GM18517 (cell line): ENCODE results near the gene SLC29A1.
"Not testable (repeated sequence)": the region's sequence is repeated elsewhere in the genome, so short reads cannot be mapped to it uniquely, and the experiment has no call there.

ENCODE experiments used
- ATAC-seq: cut with Tn5 transposase; IDR thresholded peaks from one replicate; pipeline ENCODE4 v1.9.1; 2021; ENCODE audit warnings: mild to moderate bottlenecking, moderate library complexity; ENCODE audit not compliant: unreplicated experiment

Gene SLC29A1

DNA sequence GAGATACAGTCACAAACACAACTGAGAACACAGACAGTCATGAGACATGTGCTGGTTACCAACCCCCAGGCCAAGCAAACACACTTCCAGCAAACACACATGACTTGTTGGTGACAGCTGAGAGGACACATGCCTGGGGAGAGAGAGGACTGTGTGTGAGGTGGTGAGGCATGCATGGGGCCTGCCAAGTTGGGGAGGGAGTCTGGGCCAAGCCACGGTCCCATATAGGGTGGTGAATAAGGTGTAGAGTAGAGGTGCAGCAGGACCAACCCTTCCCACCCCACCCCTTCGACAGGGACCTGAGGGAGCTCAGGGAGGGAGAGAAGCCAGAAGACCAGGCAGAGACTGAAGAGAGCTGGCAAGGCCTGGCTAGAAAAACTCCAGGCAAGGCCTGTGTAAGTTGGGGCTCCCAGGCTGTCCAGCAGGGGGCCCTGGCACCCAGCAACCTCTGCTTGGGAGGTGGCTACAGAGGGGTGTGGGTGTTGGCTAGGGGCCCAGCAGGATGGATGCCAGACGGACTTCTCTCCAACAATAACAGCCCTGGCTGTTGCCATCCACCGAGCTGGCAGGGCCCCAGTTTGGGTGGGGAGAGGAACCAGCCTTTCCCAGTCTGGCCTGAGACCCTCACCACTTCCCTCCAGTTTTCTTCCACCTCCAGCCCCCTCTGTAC is 2.0 kb upstream of the SLC29A1 start:
- peak; percentile 58 for ATAC-seq

DNA sequence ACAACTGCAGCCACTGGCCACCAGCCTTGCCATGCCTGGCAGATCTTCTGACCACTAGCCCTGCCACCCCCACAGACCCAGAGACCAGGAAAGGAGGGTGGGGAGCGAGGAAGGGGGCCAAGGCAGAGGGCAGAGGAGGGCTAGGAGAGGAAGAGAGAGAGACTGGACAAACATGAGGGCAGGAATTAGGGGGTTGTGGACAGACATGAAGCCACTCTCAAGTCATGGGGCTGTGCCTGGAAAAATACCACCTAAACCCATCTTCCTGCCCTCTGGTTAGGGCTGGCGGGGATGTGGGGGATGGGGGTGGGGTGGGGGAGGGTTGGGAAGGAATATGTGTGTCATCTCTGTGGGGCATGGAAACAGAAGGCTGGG is 1.4 kb upstream of the SLC29A1 start:
- no peak for ATAC-seq

- no peak for ATAC-seq
Observed at GRCh38 chr6:44222486-44223318, 693 bp upstream of the SLC29A1 start.

DNA sequence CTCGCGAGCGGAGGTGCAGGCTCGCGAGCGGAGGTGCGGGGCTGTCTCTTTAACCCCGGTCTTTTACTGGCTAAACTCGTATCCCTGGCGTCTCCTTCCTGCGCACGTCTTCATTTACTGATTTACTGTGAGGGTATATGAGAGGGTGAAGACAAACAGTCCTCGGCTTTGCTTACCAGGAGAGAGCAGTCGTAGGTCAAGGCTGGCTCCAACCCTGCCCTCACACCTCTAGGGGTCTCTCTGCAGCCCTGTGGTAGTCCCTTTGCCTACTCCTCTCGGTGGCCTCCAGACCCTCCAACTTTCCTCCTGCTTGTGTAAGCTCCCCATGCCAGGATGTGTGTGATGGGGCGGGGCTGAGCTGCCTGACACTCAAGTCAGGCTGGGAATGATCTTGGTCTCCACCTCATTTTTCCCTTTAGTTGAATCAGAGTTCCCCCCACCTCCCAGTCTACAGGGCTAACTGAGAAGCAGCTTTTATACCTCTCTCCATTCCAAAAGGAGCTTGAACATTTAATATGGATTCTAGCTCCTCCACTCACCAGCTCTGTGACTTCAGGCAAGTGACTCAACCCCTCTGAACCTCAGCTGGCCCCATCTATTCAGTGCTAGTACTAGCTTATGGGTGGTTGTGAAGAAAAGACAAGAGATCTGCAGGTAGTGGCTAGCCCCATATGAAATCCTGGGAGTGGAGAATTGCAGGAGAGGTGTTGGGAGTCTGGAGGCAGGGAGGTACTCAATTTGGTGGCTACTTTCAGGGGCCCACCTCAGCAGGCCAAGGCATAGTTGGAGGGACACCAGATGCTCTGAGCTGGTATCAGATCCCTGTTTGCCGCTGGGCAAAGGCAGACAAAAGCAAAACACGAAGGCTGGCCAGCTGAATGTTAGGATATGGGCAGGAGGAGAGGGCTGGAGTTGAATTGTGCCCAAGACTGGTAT is 902 bp downstream of the SLC29A1 start:
- peak; percentile 6 for ATAC-seq

DNA sequence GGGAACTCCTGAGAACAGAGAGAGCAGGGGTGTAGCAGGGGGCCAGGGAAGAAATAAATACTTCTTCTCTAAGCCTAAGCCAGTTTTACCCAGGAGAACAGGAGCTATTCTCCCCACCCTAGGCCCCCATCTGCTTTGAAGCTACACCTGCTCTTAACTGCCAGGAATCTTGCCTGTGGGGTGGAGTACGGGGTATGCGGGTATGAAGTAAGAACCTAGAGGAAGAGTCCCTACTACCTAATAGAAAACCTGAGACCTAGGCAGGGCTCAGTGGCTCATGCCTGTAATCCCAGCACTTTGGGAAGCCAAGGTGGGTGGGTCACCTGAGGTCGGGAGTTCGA is 1.5 kb downstream of the SLC29A1 start:
- ATAC-seq = no peak

GRCh38 chr6:44225579-44226325 is 2.4 kb downstream of the SLC29A1 start:
- no peak for ATAC-seq

GRCh38 chr6:44226368-44227147 is 3.2 kb downstream of the SLC29A1 start:
- ATAC-seq = no peak

GRCh38 chr6:44227148-44227793 is 3.9 kb downstream of the SLC29A1 start:
- ATAC-seq = no peak

DNA sequence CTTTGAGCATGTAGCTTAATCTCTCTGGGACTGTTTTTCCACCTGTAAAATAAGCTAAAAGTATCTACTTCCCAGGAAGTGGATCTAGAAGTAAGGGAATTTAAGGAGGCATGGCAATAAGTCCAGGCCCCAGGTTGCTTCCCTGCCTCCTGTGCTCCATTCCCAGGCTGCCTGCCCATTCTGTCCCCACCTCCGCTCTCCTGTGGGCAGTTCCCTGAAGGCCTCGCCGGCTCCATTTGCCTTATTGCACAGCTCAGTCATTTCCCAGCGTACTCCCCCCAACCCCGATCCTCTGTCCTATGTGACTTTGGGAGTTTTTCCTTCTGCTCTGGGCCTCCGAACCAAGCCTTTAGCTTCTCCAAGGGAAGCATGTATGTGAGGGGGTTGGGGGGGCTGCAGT is 4.6 kb downstream of the SLC29A1 start:
- no peak for ATAC-seq

DNA sequence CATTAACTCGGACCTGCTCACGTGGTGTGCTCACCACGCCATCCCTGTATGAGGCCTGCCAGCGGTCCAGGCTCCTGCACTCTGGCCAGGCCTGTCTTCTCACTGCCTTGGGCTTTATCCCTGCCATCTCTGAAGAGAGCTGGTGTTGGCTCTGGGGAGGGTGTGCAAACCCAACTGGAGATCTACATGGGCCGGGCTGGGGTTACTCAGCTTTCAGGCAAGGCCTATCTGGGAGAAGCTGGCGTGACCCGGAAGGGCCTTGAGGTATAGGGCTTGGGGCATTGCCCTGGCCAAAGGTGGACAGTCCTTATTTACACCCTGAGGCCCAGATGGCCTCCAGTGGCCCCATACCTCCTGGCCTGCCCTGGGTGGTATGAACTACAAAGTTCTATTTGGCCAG is 5.0 kb downstream of the SLC29A1 start:
- no peak for ATAC-seq

DNA sequence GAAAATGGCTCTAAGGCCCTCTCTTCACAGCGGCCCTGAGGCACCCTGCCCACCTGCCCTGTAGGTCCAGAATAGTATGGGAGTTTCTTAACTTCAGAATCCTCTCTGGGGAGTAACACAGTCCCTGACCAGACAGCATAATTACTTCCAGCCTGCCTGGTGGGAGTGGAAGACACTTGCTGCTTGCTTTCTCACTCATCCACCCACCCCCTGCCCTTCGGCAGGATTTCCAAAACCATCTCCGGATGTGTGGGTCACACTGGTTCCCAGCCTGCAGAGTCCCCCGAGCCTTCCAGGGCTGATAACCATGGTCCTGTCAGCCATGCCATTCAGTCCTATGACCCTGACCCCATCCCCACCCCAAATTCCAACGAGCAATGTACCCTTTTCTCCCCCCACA is 5.4 kb downstream of the SLC29A1 start:
- no peak for ATAC-seq

DNA sequence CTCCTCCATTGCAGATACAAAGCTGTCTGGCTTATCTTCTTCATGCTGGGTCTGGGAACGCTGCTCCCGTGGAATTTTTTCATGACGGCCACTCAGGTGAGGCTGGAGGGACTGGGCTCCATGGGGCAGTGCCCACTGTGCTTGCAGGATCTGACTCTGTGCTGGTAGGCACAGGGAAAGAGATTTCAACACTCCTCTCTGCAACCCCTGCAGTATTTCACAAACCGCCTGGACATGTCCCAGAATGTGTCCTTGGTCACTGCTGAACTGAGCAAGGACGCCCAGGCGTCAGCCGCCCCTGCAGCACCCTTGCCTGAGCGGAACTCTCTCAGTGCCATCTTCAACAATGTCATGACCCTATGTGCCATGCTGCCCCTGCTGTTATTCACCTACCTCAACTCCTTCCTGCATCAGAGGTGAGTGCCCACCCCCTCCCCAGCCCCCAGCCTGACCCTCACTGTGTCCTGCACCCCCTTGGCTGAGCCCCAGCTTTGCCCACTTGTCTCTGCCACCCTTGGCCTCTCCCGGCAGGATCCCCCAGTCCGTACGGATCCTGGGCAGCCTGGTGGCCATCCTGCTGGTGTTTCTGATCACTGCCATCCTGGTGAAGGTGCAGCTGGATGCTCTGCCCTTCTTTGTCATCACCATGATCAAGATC is 6.1 kb downstream of the SLC29A1 start:
- ATAC-seq = no peak

DNA sequence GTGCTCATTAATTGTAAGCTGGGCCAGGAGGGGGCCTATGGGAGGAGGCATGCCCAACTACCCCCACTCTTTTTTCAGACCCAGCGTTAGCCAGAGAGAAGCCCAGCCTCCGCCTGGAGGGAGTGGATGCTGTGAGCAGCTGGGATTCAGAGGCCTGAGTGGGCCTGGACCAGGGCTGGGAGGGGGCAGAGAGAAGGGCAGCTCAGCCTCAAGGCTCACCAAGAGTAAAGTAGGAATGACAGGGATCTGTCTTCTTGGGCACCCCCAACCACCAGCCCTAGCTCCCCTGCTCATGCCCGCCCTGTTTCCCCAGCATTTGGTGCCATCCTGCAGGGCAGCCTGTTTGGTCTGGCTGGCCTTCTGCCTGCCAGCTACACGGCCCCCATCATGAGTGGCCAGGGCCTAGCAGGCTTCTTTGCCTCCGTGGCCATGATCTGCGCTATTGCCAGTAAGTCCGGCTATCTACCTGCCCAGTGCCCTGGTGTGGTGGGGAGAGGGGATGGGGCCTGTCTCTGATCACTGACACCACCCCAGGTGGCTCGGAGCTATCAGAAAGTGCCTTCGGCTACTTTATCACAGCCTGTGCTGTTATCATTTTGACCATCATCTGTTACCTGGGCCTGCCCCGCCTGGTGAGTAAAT is 6.8 kb downstream of the SLC29A1 start:
- ATAC-seq = no peak

DNA sequence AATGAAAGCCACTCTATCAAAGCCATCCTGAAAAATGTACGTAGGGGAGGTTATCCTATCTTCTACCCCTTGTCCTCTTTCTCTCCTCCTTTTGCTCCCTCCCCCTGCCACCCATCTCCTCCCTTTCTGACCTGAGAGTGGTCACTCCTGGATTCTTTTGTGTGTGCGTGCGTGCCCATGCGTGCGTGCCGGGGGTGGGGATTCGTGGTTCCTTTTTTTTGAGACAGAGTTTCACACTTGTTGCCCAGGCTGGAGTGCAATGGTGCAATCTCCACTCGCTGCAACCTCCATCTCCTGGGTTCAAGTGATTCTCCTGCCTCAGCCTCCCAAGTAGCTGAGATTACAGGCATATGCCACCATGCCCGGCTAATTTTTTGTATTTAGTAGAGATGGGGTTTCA is 8.0 kb downstream of the SLC29A1 start:
- not testable (repeated sequence) for ATAC-seq

DNA sequence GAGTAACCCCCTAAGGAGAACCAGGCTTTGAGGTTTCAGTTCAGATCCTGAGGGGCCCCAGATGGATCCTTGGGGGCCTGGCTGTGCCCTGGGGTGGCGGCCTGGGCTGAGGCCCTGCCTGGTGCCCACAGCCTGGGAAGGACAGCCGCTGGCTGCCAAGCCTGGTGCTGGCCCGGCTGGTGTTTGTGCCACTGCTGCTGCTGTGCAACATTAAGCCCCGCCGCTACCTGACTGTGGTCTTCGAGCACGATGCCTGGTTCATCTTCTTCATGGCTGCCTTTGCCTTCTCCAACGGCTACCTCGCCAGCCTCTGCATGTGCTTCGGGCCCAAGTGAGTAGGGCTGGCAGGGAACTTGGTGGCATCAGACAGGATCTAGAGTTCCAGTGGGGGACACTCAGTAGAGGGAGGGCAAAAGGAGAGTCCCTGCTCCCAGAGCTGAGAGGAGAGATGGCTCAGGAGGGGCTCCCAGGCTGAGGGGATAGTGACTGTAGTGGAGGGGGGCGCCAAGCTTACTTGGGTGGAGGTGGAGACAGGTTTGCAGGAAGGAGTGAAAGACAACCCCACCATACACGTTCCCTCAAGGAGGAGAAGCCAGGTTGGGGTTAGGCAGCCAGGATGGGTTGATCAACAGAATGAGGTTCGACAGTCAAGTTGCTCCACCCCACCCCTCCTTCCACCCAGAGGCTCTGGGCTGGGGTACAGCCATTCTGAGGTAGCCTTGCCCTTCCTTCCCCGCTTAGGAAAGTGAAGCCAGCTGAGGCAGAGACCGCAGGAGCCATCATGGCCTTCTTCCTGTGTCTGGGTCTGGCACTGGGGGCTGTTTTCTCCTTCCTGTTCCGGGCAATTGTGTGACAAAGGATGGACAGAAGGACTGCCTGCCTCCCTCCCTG is 9.5 kb downstream of the SLC29A1 start:
- no peak for ATAC-seq

- no peak for ATAC-seq
Observed at GRCh38 chr6:44233567-44234100, 10.2 kb downstream of the SLC29A1 start.
